HG03571 (cell line): ENCODE results near the gene CCNB1IP1.
"Not testable (repeated sequence)": the region's sequence is repeated elsewhere in the genome, so short reads cannot be mapped to it uniquely, and the experiment has no call there.

Experiments
- ATAC-seq: cut with Tn5 transposase; IDR thresholded peaks from one replicate; pipeline ENCODE4 v1.9.1; 2021; ENCODE audit not compliant: unreplicated experiment

CCNB1IP1 gene

DNA sequence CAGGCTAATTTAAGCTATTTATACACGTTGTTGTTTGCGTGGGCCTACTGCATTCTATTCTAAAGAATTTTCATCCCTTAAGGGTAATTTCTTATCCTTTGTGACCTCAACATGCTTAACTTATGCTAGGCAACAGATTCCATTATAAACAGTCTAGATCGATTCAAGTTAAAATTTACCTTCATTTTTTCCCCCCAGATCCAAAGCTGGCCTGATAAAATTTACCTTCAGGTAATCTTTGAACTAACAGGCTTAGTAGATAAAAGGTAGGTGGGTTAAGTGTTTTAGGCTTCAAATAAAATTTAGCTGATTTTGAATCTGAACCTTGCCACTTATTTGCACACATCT is 389 bp upstream of the CCNB1IP1 start:
- ATAC-seq = no peak

DNA sequence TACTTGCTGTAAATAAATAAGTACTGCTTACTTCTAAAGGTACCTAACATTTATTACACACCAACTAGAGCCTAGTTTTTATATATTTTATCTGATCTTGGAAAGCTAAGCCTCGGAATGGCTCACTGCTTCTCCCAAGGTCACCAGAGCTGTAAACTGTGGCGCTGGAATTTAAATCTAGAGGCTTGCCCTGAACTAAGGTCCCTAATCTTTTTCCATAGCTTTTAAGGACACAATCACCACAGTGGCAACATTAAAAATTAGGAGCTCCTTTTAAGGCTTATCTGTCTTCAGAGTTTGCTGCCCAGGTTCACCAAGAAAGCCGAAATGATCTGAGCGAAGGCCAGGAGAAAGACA is 670 bp downstream of the CCNB1IP1 start:
- ATAC-seq = no peak

DNA sequence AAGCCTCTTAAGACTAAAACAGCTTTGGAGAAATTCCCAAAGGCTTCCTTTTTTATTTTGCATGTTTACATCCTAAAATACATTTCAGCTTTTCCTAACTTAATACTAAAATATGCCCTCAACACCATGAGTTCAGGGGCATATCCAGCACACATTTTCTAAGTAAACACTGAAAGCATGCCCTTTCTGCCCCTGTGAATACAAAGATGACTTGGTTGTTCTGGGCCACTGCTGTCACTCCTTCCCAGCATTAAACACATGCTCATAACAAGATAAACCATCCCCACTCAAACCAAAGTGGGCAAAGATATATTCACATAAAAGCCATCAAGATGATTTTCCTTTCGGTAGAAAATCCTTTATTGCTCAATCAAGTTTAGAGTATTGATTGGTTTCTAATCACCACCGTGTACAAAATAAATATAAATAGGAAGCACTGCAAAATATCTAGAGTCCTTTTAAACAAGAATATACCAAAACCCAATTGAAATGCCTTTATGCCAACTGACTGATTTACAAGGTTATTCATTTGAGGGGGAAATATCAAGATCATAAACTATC is 1.9 kb downstream of the CCNB1IP1 start:
- no peak for ATAC-seq

DNA sequence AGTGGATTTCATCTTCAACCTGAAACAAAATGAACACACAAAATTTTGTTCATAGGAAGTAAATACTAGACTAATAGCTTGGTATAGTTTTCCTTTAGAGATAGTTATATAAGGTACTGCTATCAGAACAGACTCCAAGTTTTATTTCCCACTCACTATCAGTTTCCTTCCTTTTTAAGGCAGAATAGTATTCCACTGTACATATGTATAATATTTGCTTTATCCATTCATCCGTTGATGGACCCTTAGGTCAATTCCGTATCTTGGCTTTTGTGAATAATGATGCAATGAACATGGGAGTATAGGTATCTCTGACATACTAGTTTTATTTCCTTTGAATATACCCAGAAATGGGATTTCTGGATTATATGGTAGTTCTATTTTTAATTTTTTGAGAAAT is 3.7 kb downstream of the CCNB1IP1 start:
- ATAC-seq = no peak

DNA sequence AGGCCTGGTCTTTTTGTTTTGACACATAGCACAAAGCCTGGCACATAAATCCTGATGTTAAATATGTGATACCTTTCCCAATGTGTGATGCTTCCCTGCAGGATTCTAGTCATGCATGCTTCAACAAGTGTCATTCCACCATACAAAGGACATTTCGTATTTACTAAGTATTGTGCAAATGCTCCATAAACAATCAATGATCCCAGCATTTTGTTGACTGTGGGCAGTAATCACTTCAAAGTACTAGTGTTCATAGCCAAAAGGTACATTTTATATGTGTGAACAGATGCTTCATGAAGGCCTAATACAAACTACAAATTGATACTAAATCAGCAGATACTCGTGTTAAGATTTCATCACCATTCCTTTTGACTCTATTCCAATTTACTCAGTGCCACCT is 4.4 kb downstream of the CCNB1IP1 start:
- ATAC-seq = no peak

DNA sequence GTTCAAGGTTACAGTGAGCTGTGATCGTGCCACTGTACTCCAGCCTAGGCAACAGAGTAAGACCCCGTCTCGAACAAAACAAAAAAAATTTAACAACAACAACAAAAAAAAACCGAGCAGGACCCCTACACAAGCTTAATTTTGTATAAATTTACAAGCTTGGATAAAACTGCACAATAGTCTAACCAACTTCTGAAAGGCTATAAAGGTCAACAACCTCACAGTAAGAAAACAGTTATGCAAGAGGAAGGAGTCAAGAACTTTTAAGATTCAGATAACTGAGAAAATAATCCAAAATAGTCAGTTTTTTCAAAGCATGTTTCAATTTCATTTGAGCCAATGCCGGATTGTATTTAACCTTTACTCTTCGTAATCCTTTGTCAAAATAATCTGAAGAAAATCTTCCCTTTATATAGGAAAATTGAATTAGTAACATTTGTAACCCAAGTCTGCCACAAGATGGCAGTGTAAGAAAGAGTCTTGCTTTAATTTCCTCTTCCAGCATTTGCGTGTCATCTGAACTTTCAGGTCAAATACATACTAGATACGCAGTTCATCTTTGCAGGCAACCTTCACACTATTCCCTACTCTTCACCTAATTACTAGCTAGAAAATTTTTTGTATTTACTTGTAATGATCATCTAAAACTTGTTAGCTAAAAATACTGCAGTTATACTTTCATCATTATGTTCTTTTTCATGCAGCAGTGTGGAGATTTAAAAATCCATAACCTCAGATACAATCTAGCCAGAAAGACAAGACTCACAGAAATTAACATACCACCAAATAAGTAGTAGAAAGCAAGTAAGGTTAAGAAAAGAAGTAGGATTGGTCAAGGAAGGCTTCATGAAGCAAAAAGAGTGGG is 5.8 kb downstream of the CCNB1IP1 start:
- ATAC-seq = no peak

DNA sequence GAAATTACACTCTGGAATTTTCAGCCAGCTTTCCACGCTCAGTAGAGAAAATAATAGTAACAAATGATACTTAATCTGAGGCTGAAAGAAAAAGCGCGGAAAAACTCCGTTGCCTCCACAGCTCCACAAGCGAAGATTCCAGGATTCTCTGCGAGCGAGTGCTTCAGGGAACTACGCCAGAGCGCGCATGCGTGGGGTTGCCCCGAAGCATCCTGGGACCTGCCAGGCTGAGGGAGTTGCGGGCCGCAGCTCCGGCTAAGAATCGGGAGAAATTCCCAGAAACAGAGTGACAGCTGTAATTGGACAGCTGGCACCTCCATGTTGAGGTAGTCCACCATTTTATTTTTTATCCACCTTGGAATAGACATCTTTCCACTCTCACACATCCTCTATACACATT is 15.4 kb downstream of the CCNB1IP1 start:
- ATAC-seq = no peak

DNA sequence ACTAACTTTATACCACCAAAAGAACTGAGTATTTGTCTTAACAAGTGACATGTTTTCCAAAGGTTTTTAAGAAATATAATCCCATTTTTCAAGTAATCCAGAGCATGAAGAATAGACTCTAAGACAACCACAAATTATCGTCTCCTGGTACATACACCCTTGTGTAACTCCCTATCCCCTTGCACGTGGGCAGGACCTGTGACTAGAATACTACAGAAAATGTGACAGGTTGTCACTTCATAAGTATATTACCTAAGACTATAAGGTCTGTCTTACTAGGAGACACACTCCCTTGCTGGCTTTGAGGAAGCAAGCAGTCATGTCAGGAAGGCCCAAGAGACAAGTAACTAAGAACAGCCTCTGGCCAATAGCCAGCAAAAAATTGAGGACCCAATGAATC is 19.1 kb downstream of the CCNB1IP1 start:
- ATAC-seq = no peak

DNA sequence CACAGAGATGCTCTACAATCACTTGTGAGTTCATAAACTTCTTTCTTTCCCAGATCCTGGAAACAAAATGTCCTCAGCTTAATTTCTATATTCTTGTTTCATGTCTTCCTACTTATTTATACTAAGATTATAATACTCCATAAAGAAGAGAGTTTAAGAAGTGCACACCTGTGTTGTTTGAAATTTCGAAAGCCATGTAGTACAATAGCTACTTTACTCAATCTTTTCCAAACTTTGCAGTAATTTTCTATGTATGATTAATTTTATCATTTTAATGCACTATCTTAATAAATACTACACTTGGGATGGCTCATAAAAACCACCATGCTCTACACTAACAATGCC is 27.0 kb downstream of the CCNB1IP1 start:
- no peak for ATAC-seq

DNA sequence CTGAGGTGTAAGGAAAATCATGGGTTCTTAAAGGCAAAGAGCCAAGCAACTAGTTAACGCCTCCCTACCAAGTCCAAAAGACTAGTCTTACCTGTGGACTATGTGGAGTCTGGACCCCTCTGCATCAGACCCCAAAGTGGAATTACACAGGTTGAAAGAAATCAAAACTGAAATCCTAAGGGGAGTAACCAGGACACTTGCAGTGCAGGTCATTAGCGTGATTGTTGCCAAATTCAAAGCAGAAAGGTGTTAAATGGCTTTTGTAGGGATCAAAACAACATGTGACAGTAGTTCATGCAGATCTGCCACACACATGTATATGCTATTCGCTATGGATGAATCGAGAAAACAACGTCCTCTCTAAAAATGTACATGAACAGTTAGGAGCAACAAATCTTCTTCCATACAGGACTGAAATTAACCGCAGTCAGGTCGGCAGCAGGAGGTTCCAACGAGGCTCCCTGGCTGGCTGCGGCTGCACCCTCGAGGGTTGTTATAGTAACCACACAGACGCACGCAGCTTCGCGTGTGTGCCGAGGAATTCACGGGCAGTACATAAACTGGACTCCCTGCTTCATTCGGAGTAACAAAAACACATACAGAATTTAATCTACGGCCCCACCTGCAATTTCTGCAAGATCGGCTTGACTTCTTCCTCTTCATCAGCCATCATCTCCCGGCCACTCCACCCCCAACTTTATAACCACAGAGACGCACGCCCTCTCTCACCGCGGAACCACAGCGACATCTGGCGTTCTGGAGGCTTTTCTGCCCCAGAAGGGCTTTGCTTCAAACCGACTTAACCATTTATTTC is 27.6 kb downstream of the CCNB1IP1 start, which contains the start of gene TTC5:
Gene TTC5 (minus strand): TSS at position 687 of the 814 bp plus-strand sequence. CDS start 14 bp downstream, at position 673.
- ATAC-seq = peak; percentile 95

DNA sequence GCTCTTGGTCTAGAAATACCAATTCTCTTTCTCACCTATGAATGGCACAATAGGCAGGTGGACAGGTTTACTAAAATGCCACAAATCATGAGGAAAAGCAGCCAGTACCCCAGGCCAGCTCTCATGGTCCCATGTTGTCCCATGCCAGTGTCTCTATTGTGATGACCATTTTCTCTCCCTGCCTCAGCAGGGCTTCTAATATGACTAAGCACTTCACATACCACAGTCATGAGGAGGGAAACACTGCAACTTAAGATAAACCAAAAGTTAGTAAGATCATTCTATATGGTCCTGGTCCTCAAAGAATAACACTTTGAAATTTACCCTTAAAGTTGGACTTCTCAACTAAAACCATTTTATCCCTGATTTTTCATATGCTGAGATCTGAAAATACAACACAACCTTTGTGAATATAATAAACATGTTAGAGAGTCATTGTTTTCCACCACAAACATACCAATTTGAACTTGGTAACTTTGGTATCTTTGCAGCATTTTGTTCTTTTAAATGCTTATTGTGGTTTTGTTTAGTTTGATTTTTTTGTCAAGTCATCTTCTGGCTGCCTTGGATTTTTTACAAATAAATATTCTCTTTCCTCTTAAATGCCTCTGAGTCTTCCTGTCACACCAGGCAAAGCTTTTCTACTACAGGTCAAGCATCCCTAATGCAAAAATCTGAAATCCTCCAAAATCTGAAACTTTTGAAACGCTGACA is 30.9 kb downstream of the CCNB1IP1 start:
- ATAC-seq = no peak

DNA sequence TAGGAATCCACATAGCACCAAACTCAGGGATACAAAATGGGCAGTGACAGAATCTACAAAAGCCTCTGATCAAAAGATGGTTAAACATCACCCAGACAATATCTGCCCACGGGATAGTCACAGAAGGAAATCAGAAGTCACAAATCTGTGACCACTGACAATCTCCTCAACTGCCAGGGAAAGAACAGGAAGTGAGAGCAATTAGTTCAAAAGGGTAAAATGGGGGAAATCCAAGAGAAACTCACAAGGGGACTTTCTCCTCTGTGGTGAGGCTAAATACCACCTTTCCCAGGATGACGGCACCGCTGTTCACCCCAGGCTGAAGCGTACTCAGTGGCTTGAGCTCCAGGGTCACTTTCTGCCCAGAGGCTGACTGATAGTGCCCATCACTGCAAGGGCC is 38.0 kb downstream of the CCNB1IP1 start:
- no peak for ATAC-seq

DNA sequence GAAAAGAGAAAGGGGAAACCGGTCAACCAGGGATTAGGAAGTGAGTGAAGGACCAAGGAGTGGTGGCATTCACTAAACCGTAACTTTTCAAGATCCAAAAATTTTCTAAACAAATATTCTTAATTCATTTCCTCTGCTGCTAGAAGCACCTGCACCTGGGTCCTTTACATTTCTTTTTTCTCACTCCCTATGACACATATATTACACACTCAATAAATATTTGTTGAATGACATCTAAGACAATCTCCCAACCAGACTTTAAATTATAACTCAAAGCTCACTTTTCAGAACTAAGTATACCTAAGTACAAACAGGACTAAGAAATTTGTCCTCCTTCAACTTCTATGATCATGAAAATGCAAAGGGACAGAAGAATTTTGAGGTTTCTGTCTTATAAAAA is 38.4 kb downstream of the CCNB1IP1 start:
- ATAC-seq = no peak

DNA sequence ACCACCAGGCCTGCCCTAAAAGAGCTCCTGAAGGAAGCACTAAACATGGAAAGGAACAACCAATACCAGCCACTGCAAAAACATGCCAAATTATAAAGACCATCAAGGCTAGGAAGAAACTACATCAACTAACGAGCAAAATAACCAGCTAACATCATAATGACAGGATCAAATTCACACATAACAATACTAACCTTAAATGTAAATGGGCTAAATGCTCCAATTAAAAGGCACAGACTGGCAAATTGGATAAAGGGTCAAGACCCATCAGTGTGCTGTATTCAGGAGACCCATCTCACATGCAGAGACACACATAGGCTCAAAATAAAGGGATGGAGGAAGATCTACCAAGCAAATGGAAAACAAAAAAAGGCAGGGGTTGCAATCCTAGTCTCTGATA is 51.1 kb downstream of the CCNB1IP1 start:
- not testable (repeated sequence) for ATAC-seq

DNA sequence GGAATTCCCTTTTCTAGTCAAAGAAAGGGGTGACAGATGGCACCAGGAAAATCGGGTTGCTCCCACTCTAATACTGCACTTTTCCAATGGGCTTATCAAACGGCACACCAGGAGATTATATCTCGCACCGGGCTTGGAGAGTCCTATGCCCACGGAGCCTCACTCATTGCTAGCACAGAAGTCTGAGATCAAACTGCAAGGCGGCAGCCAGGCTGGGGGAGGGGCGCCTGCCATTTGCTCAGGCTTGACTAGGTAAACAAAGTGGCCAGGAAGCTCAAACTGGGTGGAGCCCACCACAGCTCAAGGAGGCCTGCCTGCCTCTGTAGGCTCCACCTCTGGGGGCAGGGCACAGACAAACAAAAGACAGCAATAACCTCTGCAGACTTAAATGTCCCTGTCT is 52.8 kb downstream of the CCNB1IP1 start:
- not testable (repeated sequence) for ATAC-seq

DNA sequence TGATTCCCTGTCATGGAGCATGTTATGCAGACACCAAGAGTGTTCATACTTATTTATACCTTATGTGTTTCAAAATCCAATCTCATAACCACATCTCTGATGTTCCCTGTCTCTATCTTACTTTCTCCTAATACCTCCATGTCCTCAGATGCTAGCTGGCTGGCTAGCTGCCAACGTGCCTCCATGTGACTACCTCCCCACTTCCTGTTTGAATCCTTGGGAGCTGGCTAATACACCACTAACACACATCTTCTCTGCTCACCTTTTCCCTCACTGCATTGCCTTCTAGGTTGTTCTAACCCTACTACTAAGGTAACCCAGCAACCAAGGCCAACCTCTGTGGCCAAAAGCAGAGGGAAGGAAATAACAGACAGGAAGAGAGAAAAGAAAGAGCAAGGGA is 54.7 kb downstream of the CCNB1IP1 start:
- no peak for ATAC-seq

DNA sequence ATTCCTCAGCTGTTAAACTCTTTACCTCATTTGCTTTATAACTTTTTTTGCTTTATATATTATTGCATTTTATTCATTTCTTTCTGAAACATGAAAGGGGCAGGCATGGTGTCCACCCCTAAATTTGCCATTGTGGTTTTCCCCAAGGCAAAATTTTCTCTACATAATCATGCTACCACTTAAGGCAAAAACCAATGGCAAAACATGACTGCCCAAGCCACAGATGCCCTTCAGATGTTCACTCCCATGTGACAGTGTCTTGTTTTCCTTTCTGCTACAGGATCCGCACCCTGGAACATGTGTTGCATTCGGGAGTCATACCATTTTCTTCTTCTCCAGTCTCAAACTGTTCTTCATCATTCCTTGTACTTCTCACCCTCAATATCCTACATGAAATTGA is 55.7 kb downstream of the CCNB1IP1 start:
- ATAC-seq = no peak

DNA sequence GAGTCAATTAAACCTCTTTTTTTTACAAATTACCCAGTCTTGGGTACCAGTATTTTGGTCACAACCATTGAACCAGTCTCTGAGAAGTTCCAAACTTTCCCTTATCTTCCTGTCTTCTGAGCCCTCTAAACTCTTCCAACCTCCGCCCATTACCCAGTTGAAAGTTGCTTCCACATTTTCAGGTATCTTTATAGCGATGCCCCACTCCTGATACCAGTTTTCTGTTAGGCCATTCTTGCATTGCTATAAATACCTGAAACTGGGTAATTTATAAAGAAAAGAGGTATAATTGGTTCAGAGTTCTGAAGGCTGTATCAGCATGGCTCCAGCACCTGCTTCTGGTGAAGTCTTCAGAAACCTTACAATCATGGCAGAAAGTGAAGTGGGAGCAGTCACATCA is 59.0 kb downstream of the CCNB1IP1 start:
- ATAC-seq = no peak

DNA sequence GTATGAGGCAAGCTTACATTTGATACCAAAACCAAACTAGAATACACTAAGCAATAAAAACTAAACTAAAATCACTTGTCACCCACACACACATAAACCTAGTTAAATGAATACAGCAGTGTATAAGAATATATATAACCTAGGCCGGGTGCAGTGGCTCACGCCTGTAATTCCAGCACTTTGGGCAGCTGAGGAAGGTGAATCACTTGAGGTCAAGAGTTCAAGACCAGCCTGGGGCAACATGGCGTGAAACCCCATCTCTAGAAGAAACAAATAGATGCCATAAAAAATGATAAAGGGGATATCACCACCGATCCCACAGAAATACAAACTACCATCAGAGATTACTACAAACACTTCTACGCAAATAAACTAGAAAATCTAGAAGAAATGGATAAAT is 68.7 kb downstream of the CCNB1IP1 start:
- not testable (repeated sequence) for ATAC-seq

DNA sequence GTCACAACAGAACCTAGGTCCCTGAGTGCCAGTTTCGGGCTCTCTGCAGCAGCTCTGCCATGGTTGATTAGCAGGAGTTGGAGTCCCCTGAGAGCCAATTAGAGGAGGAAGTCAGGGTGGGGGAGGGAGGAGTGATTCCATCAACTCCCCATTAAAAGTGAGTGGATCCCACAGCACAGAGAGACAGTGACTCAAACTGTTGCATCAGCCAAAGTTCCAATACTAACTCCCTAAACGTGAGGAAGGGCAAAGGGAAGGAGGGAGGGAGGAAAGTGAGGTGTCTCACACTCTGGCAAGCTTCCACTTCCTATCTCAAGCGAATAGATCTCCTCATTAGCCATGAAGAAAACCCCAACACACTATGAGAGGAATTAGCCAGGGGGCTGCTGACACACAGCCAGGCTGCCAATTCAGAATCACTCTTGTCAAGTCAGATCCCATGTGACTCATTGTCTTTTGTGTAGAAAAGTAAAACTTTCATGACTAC is 70.4 kb downstream of the CCNB1IP1 start:
- ATAC-seq = no peak
